ENCODE data around the gene MCAM. TPM values are rescaled to one million over a fixed set of nuclear protein-coding genes. Genes with fewer than 3 reads are reported as not detected.
A peak's percentile ranks its signal among the peaks of the same experiment; 100 is the strongest.

Gene MCAM
- total and polyA plus RNA-seq, 2 of the 8 experiments (the other 6 are each of a cell fraction or from before 2014, with no cell fraction given), result 22.4 to 32.2 TPM

- H3K4me3 ChIP-seq (ENCODE audit: extremely low read depth in 1 of 4, insufficient read depth in 2 of 4, low read depth in 3 of 4, low read length in 4 of 4), result no peak overlapping the region
- no peak overlapping the region for H3K4me2 ChIP-seq (ENCODE audit: insufficient read depth in 1 of 2, low read depth in 2 of 2, low read length in 2 of 2)
- no peaks in the 10 kb centered on the region; the same call in 1 of the 2 replicates for H3K79me1 ChIP-seq (ENCODE audit: low read depth, low read length)
- DNase-seq (ENCODE audit: low read depth in 1 of 2, low spot score in 2 of 2) (no peak), FAIRE-seq (no peak)
- no peak overlapping the region for H3K56ac ChIP-seq (replicated peaks; ENCODE audit: insufficient read length, low read depth, low read length)
- ChIA-PET POLR2A (ENCODE audit: partially characterized antibody) (interaction anchor here (1.7 to 5.6 kb wide), 2 partner anchors 11 to 14 kb away, joined by 4 to 44 read pairs; partner anchors contain the start of gene MCAM), CTCF (ENCODE audit: partially characterized antibody) (interaction anchor here (0.7 to 13.8 kb wide), 8 partner anchors 9 to 394 kb away, joined by 3 to 174 read pairs (median 7); no protein-coding TSS in a partner anchor)
- H2BK12ac ChIP-seq (ENCODE audit: low read depth, low read length), result no peak overlapping the region
- no peak overlapping the region for H2BK15ac ChIP-seq (ENCODE audit: low read length)
- H3K79me2 ChIP-seq (ENCODE audit: control insufficient read depth in 1 of 2, insufficient read depth in 2 of 2, low read length in 2 of 2), result no peaks in the 10 kb centered on the region
- no peak overlapping the region for H3K18ac ChIP-seq (ENCODE audit: extremely low read depth, low read length)
- H2BK20ac ChIP-seq (ENCODE audit: low read length), result no peak overlapping the region
- H2BK120ac ChIP-seq (replicated peaks; ENCODE audit: low read depth, low read length), result no peak overlapping the region
- H4K8ac ChIP-seq (ENCODE audit: extremely low read depth, insufficient read depth, low read length), result no peak overlapping the region
- peaks cover 7 to 53% (median 24%) of the 10 kb centered on the region in 4 experiments; a peak in 7 of 8 replicates for H3K36me3 ChIP-seq (ENCODE audit: control insufficient read depth in 2 of 4, insufficient read depth in 4 of 4, low read length in 3 of 4)
- H3K4ac ChIP-seq (replicated peaks; ENCODE audit: insufficient read length, low read depth, low read length), result no peak overlapping the region
- H3K27ac ChIP-seq (ENCODE audit: low read depth, low read length), result no peak overlapping the region; the same call in 1 of the 2 replicates
- no peak overlapping the region for H4K5ac ChIP-seq (ENCODE audit: insufficient read length, low read depth, low read length)
- no peak overlapping the region for H2AK5ac ChIP-seq (ENCODE audit: low read depth, low read length)
- H3K9ac ChIP-seq (replicated peaks in 1 of 4; ENCODE audit: extremely low read depth in 1 of 4, low read depth in 3 of 4, low read length in 3 of 4), result no peak overlapping the region
- H3K23ac ChIP-seq (ENCODE audit: insufficient read length), result no peak overlapping the region
- TF ChIP-seq JUND (IDR thresholded peaks at IDR 0.05; ENCODE audit: low read length) (no peak), CBX8 (IDR thresholded peaks at IDR 0.05; ENCODE audit: borderline replicate concordance, low read depth, low read length) (no peak), ASH2L (IDR thresholded peaks at IDR 0.05; ENCODE audit: low read length) (no peak), TEAD4 (IDR thresholded peaks at IDR 0.05; ENCODE audit: low read depth, low read length) (no peak), CTBP2 (IDR thresholded peaks at IDR 0.05; ENCODE audit: borderline replicate concordance, insufficient read depth, insufficient read length, low read length) (no peak), RNF2 (IDR thresholded peaks at IDR 0.05; ENCODE audit: borderline replicate concordance, low read depth, low read length, missing control alignments, poor library complexity, severe bottlenecking) (no peak), USF2 (IDR thresholded peaks at IDR 0.05; ENCODE audit: low read length) (no peak), MAX (IDR thresholded peaks at IDR 0.05) (no peak), BCL11A (IDR thresholded peaks at IDR 0.05; ENCODE audit: low read depth in 2 of 2, low read length in 2 of 2) (no peak), CBX5 (IDR thresholded peaks at IDR 0.05; ENCODE audit: low read depth, low read length) (no peak)
- H3K9me3 ChIP-seq (ENCODE audit: insufficient read depth in 2 of 2, low read depth in 1 of 2, low read length in 1 of 2), result no peaks in the 10 kb centered on the region
- no peak overlapping the region for H3K14ac ChIP-seq (ENCODE audit: insufficient read length)
- no peaks in the 10 kb centered on the region for H3K23me2 ChIP-seq (ENCODE audit: low read depth, low read length)
- H4K91ac ChIP-seq (replicated peaks; ENCODE audit: insufficient read length, low read length), result no peak overlapping the region
- H2BK5ac ChIP-seq (ENCODE audit: low read depth, low read length), result 0 out of 2 replicates have a peak overlapping the region, but pooled peaks have one; percentile 0
- no peaks in the 10 kb centered on the region for H3K4me1 ChIP-seq (replicated peaks in 1 of 4; ENCODE audit: control insufficient read depth in 3 of 4, insufficient read depth in 4 of 4, low read length in 3 of 4)
- H3K27me3 ChIP-seq (replicated peaks in 1 of 4; ENCODE audit: control insufficient read depth in 3 of 4, extremely low read depth in 1 of 4, insufficient read depth in 3 of 4, low read length in 3 of 4), result no peaks in the 10 kb centered on the region
- peaks cover 6 to 7% of the 10 kb centered on the region in 2 experiments for H4K20me1 ChIP-seq (replicated peaks in 1 of 2; ENCODE audit: control insufficient read depth in 1 of 2, insufficient read depth in 2 of 2, low read length in 2 of 2)
- 81% methylated on average over 7 of the region's 7 CpGs; no CpG with 5 or more reads in 1 of the 2 experiments for WGBS, 2 experiments (ENCODE audit: extremely low coverage in 1 of 2, insufficient coverage in 1 of 2, insufficient read length in 1 of 2, insufficient replicate concordance in 2 of 2, low coverage in 1 of 2, low lambda C conversion rate in 2 of 2, missing lambda C conversion rate in 1 of 2)
- H2AFZ ChIP-seq (ENCODE audit: low read length), result no peak overlapping the region
Measured at GRCh38 chr11:119305556-119306372, 11.2 kb downstream of the MCAM start.
